ENCODE measurements around the gene RAB11FIP4. TPM values are rescaled to one million over a fixed set of nuclear protein-coding genes. Genes with fewer than 3 reads are reported as not detected.

RAB11FIP4 gene
- total RNA-seq, 1 experiment from 2014 or later, result 0.10 TPM

- no peak for DNase-seq (ENCODE audit: low read depth)
These were observed 66.1 kb downstream of the RAB11FIP4 start for GRCh38 chr17:31457391-31458234.

- DNase-seq (ENCODE audit: low read depth), result no peak
These were observed 67.4 kb downstream of the RAB11FIP4 start for GRCh38 chr17:31458829-31459228.

- no peak for DNase-seq (ENCODE audit: low read depth)
These were observed 68.2 kb downstream of the RAB11FIP4 start for GRCh38 chr17:31459716-31460115.

GRCh38 chr17:31460226-31460721 lies 68.8 kb downstream of the RAB11FIP4 start:
- DNase-seq (ENCODE audit: low read depth), result no peak

GRCh38 chr17:31461227-31461810 lies 69.8 kb downstream of the RAB11FIP4 start:
- no peak for DNase-seq (ENCODE audit: low read depth)

- DNase-seq (ENCODE audit: low read depth), result no peak
These were observed 70.8 kb downstream of the RAB11FIP4 start for GRCh38 chr17:31462261-31462660.

GRCh38 chr17:31466096-31466760 lies 74.8 kb downstream of the RAB11FIP4 start:
- no peak for DNase-seq (ENCODE audit: low read depth)

GRCh38 chr17:31467502-31468256 lies 76.2 kb downstream of the RAB11FIP4 start:
- no peak for DNase-seq (ENCODE audit: low read depth)

- no peak for DNase-seq (ENCODE audit: low read depth)
These were observed 78.5 kb downstream of the RAB11FIP4 start for GRCh38 chr17:31469959-31470358.

GRCh38 chr17:31470592-31470991 lies 79.1 kb downstream of the RAB11FIP4 start:
- peak; percentile 29 for DNase-seq (ENCODE audit: low read depth)

GRCh38 chr17:31472137-31472536 lies 80.7 kb downstream of the RAB11FIP4 start:
- peak; percentile 83 for DNase-seq (ENCODE audit: low read depth)

GRCh38 chr17:31475378-31476162 lies 84.1 kb downstream of the RAB11FIP4 start:
- no peak for DNase-seq (ENCODE audit: low read depth)

- DNase-seq (ENCODE audit: low read depth), result no peak
These were observed 85.3 kb downstream of the RAB11FIP4 start for GRCh38 chr17:31476525-31477416.

- DNase-seq (ENCODE audit: low read depth), result no peak
These were observed 86.1 kb downstream of the RAB11FIP4 start for GRCh38 chr17:31477417-31478055.

GRCh38 chr17:31479062-31479408 lies 87.6 kb downstream of the RAB11FIP4 start:
- DNase-seq (ENCODE audit: low read depth), result no peak

GRCh38 chr17:31479524-31479923 lies 88.0 kb downstream of the RAB11FIP4 start:
- DNase-seq (ENCODE audit: low read depth), result no peak

GRCh38 chr17:31480067-31480466 lies 88.6 kb downstream of the RAB11FIP4 start:
- DNase-seq (ENCODE audit: low read depth), result no peak

GRCh38 chr17:31480904-31481782 lies 89.7 kb downstream of the RAB11FIP4 start:
- DNase-seq (ENCODE audit: low read depth), result no peak

Data from HT1080 (cell line).